Activated CD8-positive, alpha-beta memory T cell treated with anti-CD3 and anti-CD28 coated beads for 4 hours (primary cell): Measurements from ENCODE around the gene DPY19L2.
A peak's percentile ranks its signal among the peaks of the same experiment; 100 is the strongest.
"Not testable (repeated sequence)": the region's sequence is repeated elsewhere in the genome, so short reads cannot be mapped to it uniquely, and the experiment has no call there.

Experiments
- DNase-seq, 2 donors: peaks; one replicate each; pipeline ENCODE4 v3.0.0-alpha.2; 2020; ENCODE audit warnings: low read depth in 2 of 2

The DPY19L2 gene

DNA sequence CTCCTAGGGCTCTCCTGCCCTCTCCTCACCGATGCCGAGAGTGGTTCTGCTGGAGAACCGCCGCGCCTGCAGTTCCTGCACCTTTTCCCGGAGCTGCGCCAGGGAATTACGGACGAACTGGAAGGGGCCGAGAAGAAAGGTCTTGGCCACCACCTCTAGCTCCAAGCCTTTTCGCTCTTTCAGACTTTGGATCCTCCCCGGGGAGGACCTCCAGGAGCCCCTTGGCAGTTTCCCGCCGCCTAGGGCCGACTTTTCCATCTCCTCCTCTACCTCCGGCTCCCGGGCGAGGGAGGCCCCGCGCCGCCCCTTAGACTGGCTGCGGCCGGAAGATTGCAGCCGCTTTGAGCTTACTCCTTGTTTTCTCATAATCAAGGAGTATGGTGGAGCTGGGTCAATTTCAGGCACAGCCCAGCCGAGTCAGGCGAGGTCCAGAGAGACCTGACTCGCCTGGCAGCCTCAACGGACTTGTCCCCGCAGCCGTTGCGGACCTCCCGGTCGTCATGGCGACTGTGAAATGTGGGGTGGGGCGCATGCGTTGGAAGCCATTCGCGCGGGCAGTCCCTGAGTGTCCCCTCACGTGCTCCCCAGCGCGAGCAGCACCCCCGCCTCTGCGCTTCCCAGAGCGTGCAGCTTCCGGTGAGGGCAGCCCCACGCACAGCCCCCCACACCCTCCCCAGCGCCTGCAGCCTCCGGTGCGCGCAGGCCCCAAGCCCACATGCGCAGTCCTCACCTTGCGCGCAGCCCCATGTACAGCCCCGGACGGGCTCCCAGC lies at the start of gene DPY19L2:
TSS of gene DPY19L2 (minus strand) at position 466 of the 772 bp plus-strand sequence. CDS start at position 366, 100 bp downstream.
- peak; percentile 21 to 46 for DNase-seq

DNA sequence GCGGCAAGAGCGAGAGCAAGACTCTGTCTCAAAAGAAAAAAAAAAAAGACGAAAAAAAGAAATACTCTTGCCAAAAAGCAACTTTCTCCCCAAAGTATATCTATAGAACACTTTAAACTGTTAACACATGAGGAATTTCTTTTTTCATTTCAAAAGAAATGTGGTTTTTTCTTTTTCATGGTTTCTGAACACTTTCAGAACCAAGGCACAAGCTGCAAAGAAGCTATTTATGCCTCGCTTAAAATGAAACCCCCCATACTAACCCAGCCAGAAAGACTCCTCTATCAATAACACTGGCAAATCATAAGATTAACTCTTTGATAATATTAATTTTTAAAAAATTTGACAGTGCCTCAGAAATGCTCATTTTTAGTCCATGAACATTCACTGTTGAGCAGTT lies 48.6 kb upstream of the DPY19L2 start:
- DNase-seq: not testable (repeated sequence)

DNA sequence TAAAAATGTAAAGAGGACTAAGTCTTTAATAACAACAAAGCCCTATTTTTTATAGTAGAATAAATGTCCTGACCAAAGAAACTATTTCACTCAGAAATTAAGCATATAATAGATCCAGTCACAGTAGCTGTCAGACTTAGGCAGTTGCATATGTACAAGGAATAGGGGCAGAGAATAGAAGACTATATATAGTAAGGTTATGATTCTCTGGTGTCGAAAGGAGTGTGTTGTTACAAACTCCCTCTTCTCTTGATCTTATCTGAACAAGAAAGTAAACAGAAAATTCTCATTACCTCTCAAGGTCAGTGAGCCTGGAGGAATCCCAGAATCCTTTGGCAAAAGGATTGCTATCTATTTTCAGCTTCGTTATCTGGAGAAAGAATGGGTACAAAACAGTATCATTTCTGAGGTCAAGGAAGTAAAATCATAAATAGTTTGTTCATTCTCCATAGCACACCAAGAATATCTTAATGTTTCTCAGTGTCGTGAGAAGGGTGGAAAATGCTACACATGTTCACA lies 46.9 kb upstream of the DPY19L2 start:
- not testable (repeated sequence) for DNase-seq

DNA sequence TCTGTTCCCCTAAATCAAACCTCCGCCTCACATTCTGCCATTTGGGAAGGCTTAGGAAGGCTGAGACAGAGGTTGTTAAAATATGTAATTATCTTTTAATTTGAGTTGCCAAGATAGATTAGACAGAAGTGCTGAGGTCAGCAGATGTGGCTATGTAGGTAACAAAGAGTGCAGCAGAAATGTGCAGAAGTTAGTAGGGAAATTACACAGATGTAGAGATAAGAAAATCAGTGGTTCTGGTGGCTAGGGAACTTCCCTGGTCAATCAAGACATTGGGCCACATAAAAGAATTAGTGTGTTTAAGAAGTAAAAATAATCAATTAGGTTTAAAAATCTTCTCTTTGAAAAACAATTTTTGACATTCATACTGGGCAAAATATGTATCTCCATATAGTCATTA lies 46.1 kb upstream of the DPY19L2 start:
- DNase-seq: not testable (repeated sequence)

DNA sequence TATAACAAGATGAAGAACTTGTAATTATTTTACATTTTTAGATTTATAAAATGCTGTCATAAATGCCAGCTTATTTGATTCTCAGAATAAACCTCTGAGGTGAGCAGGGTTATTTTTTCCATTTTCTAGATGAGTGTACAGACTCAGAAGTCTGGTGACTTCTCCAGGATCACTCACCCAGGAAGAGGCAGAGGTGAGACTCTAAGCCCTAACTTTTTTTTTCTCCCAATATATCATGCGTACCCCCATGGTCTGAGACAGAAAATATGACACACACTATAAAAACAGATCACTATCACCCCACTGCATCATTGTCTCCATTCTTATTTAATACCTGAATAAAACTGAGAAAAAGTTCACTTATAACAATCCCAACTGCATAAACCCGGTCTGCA lies 45.4 kb upstream of the DPY19L2 start:
- DNase-seq: not testable (repeated sequence)

DNA sequence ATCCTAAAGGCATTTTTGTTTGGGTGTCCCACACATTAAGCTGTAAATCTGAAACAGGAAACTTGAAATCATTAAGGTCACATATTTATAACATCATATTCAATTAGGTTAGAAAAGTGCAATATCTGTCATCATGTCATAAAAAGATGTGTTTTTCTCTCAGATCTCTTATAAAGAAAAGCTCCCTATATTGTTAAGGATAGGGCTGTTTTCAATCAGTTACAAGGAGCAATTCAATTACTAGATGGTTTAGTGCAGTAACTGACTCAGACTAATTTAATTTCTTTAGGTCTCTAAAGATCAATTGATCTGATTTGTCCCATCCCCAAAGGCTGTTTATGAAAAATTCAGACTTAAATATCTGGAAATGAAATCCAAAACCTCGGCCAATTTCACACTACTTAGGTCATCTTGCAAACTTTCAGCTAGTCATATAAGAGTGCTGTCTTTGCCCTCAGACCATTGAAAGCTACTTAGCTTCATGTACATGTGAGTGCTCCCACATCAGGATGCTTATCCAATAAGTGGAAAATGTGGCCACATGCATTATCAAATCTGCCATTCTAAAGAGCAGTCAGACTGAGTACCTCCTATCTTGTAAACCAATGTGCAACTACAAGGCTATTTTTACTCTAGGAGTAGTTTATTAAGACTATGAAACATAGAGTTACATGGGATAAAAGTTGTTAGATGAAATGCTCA lies 44.8 kb upstream of the DPY19L2 start:
- DNase-seq: not testable (repeated sequence)

DNA sequence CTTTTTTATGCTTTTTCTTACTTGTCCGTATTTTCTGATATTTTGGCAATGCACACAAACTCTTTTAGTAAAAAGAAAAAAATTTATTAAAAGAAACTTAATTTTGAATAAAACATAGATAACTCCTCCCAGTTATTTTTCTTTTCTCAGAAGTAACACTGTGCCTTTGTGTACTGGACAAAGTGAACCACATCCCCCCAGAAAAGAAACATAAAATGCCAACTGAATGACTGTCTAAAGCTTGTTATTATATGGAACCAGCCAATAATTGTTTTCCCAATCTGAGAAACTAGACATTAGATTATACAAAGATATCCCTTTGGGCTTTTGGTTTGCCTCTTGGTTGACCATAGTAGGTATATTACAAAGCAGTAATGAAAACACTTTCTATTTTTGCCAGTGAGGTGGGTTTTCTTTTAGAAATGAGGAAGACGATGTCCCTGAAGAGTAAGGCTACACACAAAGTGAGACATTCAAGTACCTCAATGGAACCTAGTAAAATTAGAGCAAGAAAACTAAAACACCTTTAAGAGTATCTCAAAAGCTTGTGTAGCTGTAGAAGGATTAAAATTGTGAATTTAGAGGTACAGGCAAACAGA lies 44.2 kb upstream of the DPY19L2 start:
- DNase-seq: not testable (repeated sequence)

DNA sequence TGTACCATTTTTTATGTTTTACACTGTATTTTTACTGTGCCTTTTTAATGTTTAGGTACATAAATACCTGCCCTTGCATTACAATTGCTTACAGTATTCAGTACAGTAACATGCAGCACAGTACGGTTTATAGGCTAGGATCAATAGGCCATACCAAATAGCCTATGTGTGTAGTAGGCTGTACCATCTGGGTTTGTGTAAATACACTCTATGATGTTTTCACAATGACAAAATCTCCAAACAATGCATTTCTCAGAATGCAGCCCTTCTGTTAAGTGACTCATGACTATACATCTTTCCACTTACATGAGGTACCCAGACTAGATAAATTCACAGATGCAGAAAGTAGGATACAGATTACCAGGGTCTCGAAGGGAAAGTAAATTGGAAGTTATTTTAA lies 43.0 kb upstream of the DPY19L2 start:
- not testable (repeated sequence) for DNase-seq

DNA sequence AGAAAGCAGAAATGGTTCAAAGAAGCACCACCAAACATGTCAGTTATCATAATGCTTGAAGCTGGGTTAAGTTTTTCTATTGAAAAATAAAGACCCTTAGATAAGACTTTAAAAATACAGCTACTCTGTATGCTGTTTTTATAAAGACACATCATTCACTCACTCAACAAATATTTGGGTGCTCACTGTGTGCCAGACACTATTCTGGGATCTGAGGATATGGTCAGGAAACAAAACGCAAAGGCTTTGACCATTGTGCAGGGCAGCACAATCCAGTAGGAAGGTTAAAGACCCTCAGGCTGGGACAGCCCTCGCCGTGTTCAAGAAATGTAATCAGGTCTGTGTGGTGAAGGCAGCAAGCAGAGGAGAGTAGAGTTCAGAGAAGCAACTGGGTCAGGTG lies 38.0 kb upstream of the DPY19L2 start:
- no peak for DNase-seq

DNA sequence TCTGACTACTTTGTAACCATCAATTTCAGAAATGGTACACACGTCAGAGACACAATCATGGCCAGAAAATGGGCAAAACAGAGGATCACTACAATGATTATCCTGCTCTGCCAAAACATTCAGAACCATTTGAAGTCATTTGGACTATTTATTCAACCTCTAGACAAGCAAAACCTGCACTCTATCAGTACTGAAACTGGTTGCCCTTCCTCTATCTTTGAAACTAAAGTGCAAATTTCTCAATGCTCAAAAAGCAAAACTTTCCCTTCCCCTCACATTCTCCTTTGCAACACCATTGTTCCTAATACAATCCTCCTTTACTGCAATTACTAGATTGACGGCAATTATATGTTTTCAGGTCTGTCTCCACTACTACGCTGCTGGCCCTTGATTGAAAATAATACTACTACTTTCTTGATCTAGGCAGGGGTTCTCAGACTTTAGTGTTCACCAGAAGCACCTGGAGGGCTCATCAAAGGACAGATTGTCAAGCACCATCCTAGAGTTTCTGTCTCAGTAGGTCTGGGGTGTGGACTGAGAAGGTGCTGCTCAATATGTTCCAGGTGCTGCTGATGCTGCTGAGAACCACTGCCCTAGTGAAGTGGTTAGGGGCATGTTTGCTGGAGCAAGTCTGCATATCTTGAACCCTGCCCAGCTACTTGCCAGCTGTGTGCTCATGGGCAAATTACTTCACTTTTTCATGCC lies 31.5 kb upstream of the DPY19L2 start:
- DNase-seq: not testable (repeated sequence)

DNA sequence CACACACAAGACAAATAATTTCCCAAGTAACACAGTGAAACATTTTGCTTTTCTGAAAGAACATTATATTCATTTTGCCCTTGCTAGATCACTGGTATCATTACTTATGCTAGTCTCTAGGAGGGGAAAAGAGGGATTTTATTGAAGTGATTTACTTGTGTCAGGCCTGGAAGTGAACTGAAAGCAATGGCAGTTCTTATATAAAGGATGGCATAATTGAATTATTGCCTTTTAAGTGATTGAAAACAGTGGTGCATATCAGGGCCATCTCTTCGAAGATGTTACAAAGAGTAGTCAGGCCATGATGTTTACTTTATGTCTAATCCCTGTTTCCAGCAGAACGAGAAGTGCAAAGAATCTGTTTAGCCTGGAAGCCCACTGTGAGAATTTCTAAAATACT lies 30.7 kb upstream of the DPY19L2 start:
- not testable (repeated sequence) for DNase-seq

DNA sequence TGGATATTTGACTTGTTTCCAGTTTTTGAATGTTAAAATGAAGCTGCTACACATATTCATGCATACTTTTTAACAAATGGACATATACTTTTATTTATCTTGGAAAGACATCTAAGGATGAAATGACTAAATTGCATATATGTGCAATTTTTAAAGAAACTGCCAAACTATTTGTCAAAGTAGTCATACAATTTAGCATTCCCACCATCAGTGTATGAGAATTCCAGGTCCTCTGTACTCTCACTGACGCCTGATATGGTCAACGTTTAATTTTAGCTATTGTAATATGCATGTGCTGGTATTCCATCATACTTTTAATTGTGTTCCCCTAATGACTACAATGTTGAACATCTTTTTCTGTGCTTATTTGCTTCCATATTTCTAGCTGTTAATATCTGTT lies 22.5 kb upstream of the DPY19L2 start:
- DNase-seq: not testable (repeated sequence)

DNA sequence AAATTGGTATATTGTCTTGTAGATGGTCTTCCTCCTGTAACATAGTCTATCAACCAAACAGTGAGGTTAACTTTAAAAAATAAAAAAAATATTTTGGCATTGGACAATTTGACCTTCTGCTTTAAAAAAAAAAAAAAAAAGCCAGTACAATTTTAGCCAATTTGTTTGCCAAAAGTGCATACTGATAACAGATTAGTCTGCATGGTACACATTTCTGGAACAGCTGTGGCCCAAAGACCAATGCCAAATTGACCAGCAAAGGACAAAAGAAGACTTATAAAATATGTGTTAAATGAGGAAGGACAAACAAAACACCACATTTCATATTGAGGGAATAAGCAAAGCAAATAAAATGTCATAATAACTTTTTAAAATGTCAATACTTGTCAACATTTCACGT lies 20.8 kb upstream of the DPY19L2 start:
- not testable (repeated sequence) for DNase-seq

DNA sequence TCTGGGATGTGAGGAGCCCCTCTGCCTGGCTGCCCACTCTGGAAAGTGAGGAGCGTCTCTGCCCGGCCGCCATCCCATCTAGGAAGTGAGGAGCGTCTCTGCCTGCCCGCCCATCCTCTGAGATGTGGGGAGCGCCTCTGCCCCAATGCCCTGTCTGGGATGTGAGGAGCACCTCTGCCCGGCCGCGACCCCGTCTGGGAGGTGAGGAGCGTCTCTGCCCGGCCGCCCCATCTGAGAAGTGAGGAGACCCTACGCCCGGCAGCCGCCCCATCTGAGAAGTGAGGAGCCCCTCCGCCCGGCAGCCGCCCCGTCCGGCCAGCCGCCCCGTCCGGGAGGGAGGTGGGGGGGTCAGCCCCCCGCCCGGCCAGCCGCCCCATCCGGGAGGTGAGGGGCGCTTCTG lies 18.3 kb upstream of the DPY19L2 start:
- DNase-seq: not testable (repeated sequence)

DNA sequence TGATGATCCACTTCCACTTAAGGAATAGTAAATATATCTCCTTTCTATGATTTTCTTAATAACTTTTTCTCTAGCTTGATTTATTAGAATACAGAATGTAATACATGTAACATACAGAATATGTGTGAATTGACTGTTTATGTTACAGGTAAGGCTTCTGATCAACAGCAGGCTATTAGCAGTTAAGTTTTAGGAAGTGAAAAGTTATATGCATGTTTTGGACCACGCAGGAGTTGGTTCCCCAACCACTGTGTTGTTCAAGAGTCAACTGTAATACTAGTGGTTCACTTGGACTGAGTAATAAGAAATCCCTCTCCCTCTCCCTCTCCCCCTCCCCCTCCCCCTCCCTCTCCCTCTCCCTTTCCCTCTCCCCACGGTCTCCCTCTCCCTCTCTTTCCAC lies 17.5 kb upstream of the DPY19L2 start:
- not testable (repeated sequence) for DNase-seq

DNA sequence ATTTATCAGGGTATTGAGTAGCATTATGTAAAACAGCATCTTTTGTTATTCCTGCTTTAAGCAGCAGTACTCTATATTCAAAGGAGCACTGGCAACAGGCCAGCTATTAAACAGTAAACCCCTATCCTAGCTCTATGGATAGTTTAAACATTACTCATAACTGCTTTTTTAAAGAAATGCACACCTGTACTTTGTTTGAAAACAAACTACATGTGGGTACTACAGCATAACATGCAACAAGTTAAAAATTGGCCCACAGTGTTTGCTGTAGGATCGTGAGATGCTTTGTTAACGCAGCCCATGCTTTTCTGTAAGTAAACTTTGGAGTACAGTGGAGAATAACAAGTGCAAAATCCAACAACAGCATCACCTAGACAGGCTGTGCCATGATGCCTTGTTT lies 14.3 kb upstream of the DPY19L2 start:
- not testable (repeated sequence) for DNase-seq

DNA sequence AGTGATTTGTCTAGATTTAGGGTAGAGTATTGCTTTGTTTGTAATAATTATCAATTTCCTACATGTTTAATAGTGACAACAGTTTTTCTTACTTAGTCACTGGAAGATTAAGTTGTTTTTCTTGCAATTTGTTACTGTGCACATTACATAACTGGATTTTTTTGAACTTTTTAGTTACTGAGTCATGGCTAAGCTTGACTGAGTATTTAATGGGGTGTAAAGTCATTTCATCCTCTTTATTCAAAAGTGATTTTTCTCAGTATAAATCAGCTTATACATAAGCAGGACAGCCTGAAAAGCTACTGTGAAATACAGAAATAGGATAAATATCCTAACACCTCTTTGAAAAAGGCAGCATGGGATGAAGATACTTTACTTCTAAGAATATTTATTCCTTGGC lies 12.5 kb upstream of the DPY19L2 start:
- DNase-seq: not testable (repeated sequence)

DNA sequence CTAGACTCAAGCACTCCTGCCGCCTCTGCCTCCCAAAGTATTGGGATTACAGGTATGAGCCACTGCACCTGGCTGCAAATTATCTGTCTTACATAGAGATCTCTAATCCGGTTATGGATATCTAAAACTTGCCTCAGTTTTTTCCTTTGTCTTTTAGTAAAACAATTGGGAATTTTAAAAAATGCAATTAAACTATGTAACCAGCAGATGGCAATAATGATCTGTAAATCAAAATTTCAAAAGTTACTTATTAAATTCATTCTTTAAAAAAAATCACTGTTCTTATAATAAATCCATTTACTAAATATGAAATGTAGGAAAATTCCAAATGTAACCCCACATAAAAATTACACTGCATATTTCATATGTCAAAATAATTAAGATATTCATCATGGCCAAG lies 4.3 kb upstream of the DPY19L2 start:
- DNase-seq: not testable (repeated sequence)

DNA sequence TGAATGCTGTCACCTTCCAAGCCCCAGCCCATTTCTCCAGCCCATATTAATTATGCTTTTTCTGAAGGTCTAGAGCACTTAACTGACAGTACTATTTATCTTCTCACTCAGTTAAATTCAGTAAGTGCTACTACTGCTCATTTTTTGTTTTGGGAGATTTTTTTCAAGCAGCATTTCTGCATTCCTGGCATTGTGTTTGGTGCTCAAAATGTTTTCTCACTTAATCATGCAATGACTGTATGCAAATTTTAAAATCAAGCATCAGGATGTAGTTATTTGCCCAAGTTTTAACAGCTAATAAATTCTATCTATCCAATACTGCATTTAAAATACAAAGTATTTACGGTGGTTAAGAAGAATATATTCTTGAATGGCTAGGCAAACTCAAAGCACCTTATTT lies 1.6 kb upstream of the DPY19L2 start:
- not testable (repeated sequence) for DNase-seq

DNA sequence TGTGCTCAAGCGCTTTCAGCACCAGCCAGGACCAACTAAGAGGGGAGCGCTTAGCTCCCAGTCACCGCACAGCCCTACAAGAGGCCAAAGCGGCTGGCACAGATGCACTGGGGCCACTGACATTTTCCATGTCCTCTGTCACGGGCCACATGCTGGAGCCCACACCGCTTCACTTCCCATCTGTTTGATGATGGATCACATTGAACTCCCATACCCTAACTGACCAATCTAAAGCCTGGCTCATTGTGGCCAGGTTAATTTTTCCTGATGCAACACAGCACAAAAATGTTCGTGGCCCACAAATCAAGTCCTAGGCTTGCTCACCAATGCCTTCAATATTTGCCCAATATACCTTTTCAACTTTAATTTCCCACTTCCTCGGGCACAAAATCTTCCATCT lies 1.1 kb upstream of the DPY19L2 start:
- not testable (repeated sequence) for DNase-seq

DNA sequence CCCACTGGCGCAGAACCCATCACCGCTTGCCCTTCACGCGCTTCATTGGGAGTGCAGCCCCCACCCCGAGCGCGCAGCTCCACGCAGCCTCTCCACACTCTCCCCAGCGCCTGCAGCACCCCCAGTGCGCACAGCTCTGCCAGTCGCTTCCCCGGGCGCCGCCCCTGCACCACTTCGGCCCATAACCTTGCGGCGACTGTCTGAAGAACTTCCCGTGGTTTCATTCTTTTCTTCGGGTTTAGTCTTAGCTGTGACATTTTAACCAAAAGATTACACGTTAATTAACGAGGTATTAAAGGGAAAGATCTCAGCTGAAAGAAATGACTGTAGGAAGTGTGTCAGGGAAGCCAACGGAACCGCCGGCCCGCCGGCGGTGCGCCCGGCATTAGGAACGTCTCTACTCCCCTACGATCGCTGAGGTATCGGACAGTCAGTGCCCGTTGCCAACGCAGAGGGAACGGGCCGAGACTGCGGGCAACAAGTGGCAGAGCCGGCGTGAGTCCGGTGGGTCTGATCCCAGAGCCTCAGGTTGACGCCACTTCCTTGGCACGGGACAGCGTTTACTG lies 590 bp upstream of the DPY19L2 start:
- DNase-seq: not testable (repeated sequence)
